Fibroblast of the aortic adventitia (primary cell): ENCODE data around the gene SALL1. TPM values are rescaled to one million over a fixed set of nuclear protein-coding genes. Genes with fewer than 3 reads are reported as not detected.

Experiments used
- DNase-seq: peaks from one replicate; pipeline ENCODE4 v3.0.0-alpha.2; 2010; ENCODE audit warnings: low read depth
- H3K4me3 ChIP-seq: 2 replicates; pipeline ENCODE4 v1.5.1; 2011; ENCODE audit warnings: low read depth, mild to moderate bottlenecking, control low read depth, low read length, moderate library complexity
- CTCF ChIP-seq: IDR thresholded peaks from 2 replicates; pipeline ENCODE4 v1.5.1; 2011; ENCODE audit warnings: mild to moderate bottlenecking, low read length, control low read depth, inconsistent platforms; ENCODE audit not compliant: insufficient read depth
- total RNA-seq: library from RNA; depleted of rRNA; stranded (reverse); fragments of >200 nt; gene quantifications from 2 replicates; pipeline ENCODE4 v1.2.3, GENCODE V29; 2012; ENCODE audit warnings: low replicate concordance

The SALL1 gene
- total RNA-seq, 1 donor = 2.6 TPM

- TF ChIP-seq CTCF = no peak
- no peak for DNase-seq
- H3K4me3 ChIP-seq = no peak overlapping the region
These were observed 15.0 kb upstream of the SALL1 start for GRCh38 chr16:51166091-51166490.

GRCh38 chr16:51165043-51165442 lies 14.0 kb upstream of the SALL1 start:
- H3K4me3 ChIP-seq = no peak overlapping the region
- no peak for TF ChIP-seq CTCF
- DNase-seq = no peak

- no peak for DNase-seq
- no peak for TF ChIP-seq CTCF
- H3K4me3 ChIP-seq = no peak overlapping the region
These were observed 13.5 kb upstream of the SALL1 start for GRCh38 chr16:51164574-51164973.

GRCh38 chr16:51163894-51164566 lies 13.0 kb upstream of the SALL1 start:
- no peak for TF ChIP-seq CTCF
- no peak overlapping the region for H3K4me3 ChIP-seq
- DNase-seq = no peak

- no peak for DNase-seq
- TF ChIP-seq CTCF = no peak
These were observed 12.3 kb upstream of the SALL1 start for GRCh38 chr16:51163366-51163765.

GRCh38 chr16:51161440-51162195 lies 10.5 kb upstream of the SALL1 start:
- peak; percentile 60 for DNase-seq
- H3K4me3 ChIP-seq = no peak overlapping the region
- no peak for TF ChIP-seq CTCF

More at GRCh38 chr16:51163366-51163765, 12.3 kb upstream of the SALL1 start:
- H3K4me3 ChIP-seq = no peak overlapping the region
